Left lung (tissue), 10 donors: Measurements from ENCODE around the gene COG5. TPM values are rescaled to one million over a fixed set of nuclear protein-coding genes. Genes with fewer than 3 reads are reported as not detected.

Experiments
- ATAC-seq: fragments of 200-7000 bp; cut with Tn5 transposase; one replicate; pipeline ENCODE4 v1.9.1; 2020; ENCODE audit warnings: moderate library complexity
- DNase-seq, 4 donors: peaks; one replicate each; pipeline ENCODE4 v3.0.0-alpha.2; 2013 to 2020
- H3K27ac ChIP-seq, 2 donors: fragments of 200-600 bp; sonication (generic) in 1 of 2; one replicate each; pipeline versions ENCODE4 v1.5.0 to v1.8.0; 2020 to 2021
- H3K27me3 ChIP-seq, 2 donors: fragments of 200-600 bp; sonication (generic) in 1 of 2; one replicate each; pipeline versions ENCODE4 v1.5.0 to v1.8.0; 2020 to 2021
- H3K36me3 ChIP-seq, 2 donors: fragments of 200-600 bp; sonication (generic) in 1 of 2; one replicate each; pipeline versions ENCODE4 v1.5.0 to v1.8.0; 2020 to 2021
- H3K4me1 ChIP-seq, 2 donors: fragments of 200-600 bp; one replicate each; pipeline ENCODE4 v1.8.0; 2021
- H3K4me3 ChIP-seq, 2 donors: fragments of 200-600 bp; sonication (generic) in 1 of 2; one replicate each; pipeline versions ENCODE4 v1.5.0 to v1.8.0; 2020 to 2021; ENCODE audit warnings: mild to moderate bottlenecking in 1 of 2
- H3K9me3 ChIP-seq, 2 donors: fragments of 200-600 bp; sonication (generic) in 1 of 2; one replicate each; pipeline versions ENCODE4 v1.5.0 to v1.8.0; 2020 to 2021
- intact Hi-C, 2 donors: fragments of 100-400 bp; cut with DNase I; formaldehyde crosslinking; loops; one replicate each; pipeline versions ENCODE4 v1.11.2 to v1.14.2; 2022
- polyA plus RNA-seq, 6 donors: library from polyadenylated mRNA; unstranded; fragments of 120-200 nt; gene quantifications; one replicate each; pipeline ENCODE4 v1.2.1, GENCODE V29; 2013; ENCODE audit not compliant: insufficient read length in 6 of 6
- total RNA-seq, 2 donors: library from RNA; stranded (reverse); fragmentation: NEBNext Ultra II Directional; extraction: Animal tissue kit (Norgen Biotek cat#: 25700); gene quantifications; one replicate each; pipeline ENCODE4 v1.2.1, GENCODE V29; 2021
- TF ChIP-seq, protein P1 (sequence below), 2 donors: fragments of 200-600 bp; sonication (generic) in 1 of 2; IDR thresholded peaks; one replicate each; pipeline versions ENCODE4 v1.5.0 to v1.8.0; 2021; ENCODE audit warnings: antibody characterized with exemption in 2 of 2
- donor health status: DM: no; HTN: yes; CAD: no.
- donor health status: DM: no; HTN: no; CAD: no.

COG5 gene
- total and polyA plus RNA-seq, 8 donors: 26.9 to 42.6 (median 33.4) TPM

DNA sequence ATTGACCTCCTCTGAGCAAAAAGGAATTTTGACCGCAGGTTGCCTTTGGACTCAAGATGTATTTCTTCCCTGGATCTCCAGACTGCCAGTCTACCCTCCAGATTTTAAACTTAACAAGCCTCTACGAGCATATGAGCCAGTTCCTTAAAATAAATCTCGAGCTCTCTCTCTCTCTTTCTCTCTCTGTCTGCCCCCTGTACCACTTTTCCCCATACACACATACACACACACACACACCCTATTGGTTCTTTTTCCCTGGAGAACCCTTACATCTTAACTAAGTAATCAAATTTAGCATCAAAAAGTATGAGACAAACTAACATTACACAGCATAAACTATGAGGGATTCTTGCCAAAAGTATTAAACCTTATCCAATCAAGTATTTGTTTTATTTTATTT is 27.7 kb upstream of the COG5 start:
- no peak for DNase-seq
- TF ChIP-seq, protein P1, sequence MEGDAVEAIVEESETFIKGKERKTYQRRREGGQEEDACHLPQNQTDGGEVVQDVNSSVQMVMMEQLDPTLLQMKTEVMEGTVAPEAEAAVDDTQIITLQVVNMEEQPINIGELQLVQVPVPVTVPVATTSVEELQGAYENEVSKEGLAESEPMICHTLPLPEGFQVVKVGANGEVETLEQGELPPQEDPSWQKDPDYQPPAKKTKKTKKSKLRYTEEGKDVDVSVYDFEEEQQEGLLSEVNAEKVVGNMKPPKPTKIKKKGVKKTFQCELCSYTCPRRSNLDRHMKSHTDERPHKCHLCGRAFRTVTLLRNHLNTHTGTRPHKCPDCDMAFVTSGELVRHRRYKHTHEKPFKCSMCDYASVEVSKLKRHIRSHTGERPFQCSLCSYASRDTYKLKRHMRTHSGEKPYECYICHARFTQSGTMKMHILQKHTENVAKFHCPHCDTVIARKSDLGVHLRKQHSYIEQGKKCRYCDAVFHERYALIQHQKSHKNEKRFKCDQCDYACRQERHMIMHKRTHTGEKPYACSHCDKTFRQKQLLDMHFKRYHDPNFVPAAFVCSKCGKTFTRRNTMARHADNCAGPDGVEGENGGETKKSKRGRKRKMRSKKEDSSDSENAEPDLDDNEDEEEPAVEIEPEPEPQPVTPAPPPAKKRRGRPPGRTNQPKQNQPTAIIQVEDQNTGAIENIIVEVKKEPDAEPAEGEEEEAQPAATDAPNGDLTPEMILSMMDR (IDR thresholded peaks at IDR 0.05): no peak
- Histone ChIP-seq H3K27me3 (no peaks in the 10 kb centered on the region), H3K4me3 (no peak overlapping the region), H3K9me3 (no peaks in the 10 kb centered on the region), H3K27ac (no peak overlapping the region), H3K4me1 (no peaks in the 10 kb centered on the region), H3K36me3 (peaks cover 0 to 19% of the 10 kb centered on the region in 2 donors)
- intact Hi-C loops: no loop called here
- ATAC-seq: no peak

DNA sequence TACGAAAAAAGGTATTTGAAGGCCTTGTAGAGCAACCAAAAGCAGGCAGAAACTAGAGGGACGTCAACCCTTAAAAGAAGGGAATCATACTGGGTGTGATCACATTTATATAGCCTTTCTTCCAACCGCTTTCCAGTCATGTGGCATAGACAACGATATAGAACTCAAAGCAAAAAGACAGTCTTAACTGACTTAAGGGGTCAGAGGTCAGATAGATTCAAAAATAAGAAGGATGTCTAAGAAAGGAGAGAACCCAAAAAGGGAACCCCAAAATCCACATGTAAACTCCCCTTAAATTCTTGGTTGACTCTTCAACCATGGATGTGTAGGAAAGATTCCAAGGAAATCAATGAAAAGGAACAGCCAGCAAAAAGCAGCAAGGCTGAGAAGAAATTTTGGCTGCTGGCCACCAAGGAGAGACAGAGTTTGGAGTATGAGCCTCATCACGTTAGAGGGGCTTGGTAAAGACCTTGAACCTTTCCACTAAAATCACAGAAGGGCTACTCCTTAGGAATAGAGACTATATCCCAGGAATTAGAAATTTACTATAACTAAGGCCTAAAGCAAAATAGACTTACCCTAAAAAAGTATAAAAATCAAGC is 24.9 kb upstream of the COG5 start:
- no peak for DNase-seq
- no peaks in the 10 kb centered on the region for H3K4me1 ChIP-seq
- H3K4me3 ChIP-seq: no peak overlapping the region
- no peak overlapping the region for H3K27ac ChIP-seq
- intact Hi-C loops: no loop called here
- no peaks in the 10 kb centered on the region for H3K9me3 ChIP-seq
- peaks cover 0 to 26% of the 10 kb centered on the region in 2 donors for H3K36me3 ChIP-seq
- ATAC-seq: no peak
- TF ChIP-seq, protein P1 (IDR thresholded peaks at IDR 0.05): no peak
- H3K27me3 ChIP-seq: no peaks in the 10 kb centered on the region

DNA sequence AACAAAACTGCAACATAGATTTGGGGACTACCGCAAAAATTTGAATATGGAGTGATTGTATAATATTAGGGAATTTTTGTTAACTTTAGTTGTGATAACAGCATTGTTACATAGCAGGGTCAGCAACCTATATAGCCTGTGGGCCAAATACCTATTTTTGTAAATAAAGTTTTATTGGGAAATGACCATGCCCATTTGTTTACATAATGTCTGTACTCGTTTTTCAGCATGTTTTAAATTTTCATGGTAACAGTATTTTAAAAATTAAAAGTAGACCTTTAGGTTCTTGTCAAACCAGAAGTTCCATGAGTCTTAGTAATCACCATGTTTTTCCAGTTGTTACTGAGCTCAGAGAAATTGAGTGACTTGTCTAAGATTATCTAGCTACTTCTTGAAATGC is 21.0 kb upstream of the COG5 start:
- Histone ChIP-seq H3K4me3 (no peak overlapping the region), H3K4me1 (peaks cover 0 to 30% of the 10 kb centered on the region in 2 donors), H3K27me3 (no peaks in the 10 kb centered on the region), H3K36me3 (peaks cover 0 to 26% of the 10 kb centered on the region in 2 donors), H3K9me3 (no peaks in the 10 kb centered on the region), H3K27ac (no peak overlapping the region)
- TF ChIP-seq, protein P1 (IDR thresholded peaks at IDR 0.05): no peak
- ATAC-seq: no peak
- intact Hi-C loops: no loop called here
- DNase-seq: no peak

DNA sequence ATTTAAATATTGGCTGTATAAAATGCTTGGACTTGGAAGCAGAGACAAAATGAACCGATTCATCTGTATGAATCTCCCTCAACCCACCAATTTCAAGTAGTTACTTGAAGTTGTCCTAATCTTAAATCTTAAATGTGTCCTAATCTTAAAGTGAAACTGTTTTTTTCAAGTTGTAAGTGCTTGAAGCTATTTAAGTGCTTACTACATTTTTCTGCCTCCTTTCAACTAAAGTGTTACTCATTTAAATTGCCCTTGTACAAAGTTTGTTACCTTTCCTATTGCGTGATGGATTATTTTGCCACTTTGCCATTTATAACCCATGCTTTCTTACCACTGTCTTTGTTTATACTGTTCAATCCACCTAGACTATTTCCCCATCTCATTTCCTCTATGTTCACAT is 19.2 kb upstream of the COG5 start:
- Histone ChIP-seq H3K9me3 (no peaks in the 10 kb centered on the region), H3K27me3 (no peaks in the 10 kb centered on the region), H3K27ac (peak overlapping the region in 1 of 2 donors; percentile 42), H3K36me3 (peaks cover 0 to 21% of the 10 kb centered on the region in 2 donors), H3K4me3 (peak overlapping the region in 1 of 2 donors; percentile 71), H3K4me1 (peaks cover 0 to 42% of the 10 kb centered on the region in 2 donors)
- intact Hi-C loops: no loop called here
- DNase-seq (peak in 1 of 4 donors; percentile 14), ATAC-seq (peak; percentile 10)
- TF ChIP-seq, protein P1 (IDR thresholded peaks at IDR 0.05): no peak

DNA sequence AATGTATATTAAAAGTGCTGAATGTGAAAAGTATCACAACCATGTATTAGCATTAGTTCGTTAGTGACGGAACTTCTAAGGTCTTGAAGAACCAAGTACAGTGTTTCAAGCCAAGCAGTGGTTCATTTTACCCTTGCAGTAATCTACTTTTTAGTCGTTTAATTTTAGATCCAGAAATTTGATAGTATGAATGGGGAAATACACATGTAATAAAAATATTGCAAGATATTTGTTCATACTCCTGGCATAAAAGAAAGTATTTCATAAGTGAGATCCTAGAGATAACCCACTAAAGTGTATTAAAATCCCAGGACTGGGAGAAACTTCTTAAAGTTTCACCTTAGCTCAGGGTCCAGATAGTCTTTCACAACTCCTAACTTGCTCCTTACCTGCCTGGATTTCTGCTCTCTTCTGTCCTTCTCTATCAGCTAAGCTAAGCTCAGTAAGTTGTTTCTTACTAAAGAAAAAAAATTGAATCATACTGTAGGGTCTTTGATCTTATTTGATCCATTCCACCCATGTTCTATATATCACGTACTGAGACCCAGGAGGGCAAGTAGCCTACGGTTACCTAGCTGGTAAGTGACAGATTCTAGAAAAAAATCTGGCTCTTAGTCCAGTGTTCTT is 17.8 kb upstream of the COG5 start:
- Histone ChIP-seq H3K36me3 (peaks cover 0 to 21% of the 10 kb centered on the region in 2 donors), H3K9me3 (no peaks in the 10 kb centered on the region), H3K4me3 (peak overlapping the region; percentile 58 to 71), H3K4me1 (peaks cover 0 to 42% of the 10 kb centered on the region in 2 donors), H3K27me3 (no peaks in the 10 kb centered on the region), H3K27ac (peak overlapping the region; percentile 42 to 95)
- intact Hi-C loops: no loop called here
- DNase-seq (no peak), ATAC-seq (no peak)
- TF ChIP-seq, protein P1 (IDR thresholded peaks at IDR 0.05): no peak
